ENCODE data around the gene CD55.

GRCh38 chr1:207308451-207309190 is 12.9 kb upstream of the CD55 start:
- TF ChIP-seq CTCF (IDR thresholded peaks at IDR 0.05; ENCODE audit: low read depth, low read length, poor library complexity, severe bottlenecking) = no peak
- TF ChIP-seq EZH2phosphoT487 (IDR thresholded peaks at IDR 0.05; ENCODE audit: borderline replicate concordance, low read length) = no peak
